ENCODE results near the gene NES.

NES gene

DNA sequence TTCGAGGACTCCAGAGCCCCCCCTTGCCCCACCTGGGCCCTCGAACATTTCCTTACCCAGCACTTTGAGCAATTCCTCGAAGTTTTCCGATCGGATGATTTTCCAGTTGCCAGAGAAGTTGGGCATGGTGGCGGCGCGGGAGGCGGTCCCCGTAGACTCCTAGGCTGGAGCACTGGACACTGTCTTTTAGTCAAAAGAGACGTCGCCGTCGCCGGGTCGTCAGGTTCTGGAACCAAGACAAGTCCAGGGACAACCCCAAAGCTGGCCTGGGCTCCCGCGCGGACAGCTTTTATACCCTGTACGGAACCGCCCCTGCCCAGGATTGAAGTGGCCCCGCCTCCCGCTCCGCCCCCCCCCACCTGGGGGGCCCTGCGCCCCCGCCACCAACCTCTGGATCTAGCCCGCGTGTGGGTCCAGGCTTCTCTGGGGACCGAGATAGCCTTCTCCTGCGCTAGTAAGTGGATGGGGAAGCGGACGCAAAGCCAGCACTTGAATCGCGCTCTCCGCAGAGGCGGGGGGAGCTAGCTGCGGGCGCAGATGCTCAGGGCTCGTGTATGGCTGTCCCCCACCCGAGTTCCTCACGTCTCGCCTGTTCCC, 28.2 kb upstream of the NES start, which contains the start of gene CRABP2:
CRABP2 (minus strand) TSS at position 263 of the 597 bp plus-strand sequence; CDS start at position 126, 137 bp downstream.
- H3F3A ChIP-seq (ENCODE audit: insufficient read depth, low read length): no peaks in the 10 kb centered on the region; the same call in 1 of the 2 replicates
- peak within 1 kb of the TSS; percentile 60 for H2AFZ ChIP-seq (ENCODE audit: low read length)
- TF ChIP-seq CTCF (IDR thresholded peaks at IDR 0.05; ENCODE audit: low read length): no peak
- TF ChIP-seq EZH2phosphoT487 (IDR thresholded peaks at IDR 0.05; ENCODE audit: low read length): no peak
- TF ChIP-seq EZH2 (optimal IDR thresholded peaks at IDR 0.05; ENCODE audit: low read depth, low read length): no peak
- H3K27ac ChIP-seq (ENCODE audit: low read length): no peak within 1 kb of the TSS
- peak within 1 kb of the TSS; percentile 96 for H3K4me2 ChIP-seq (ENCODE audit: low read depth, low read length)
- H3K9ac ChIP-seq (ENCODE audit: low read length): no peak within 1 kb of the TSS; the same call in 1 of the 2 replicates
- peaks cover 68% of the 10 kb centered on the region for H3K27me3 ChIP-seq (replicated peaks; ENCODE audit: insufficient read depth, low read length)
- peak within 1 kb of the TSS; percentile 54 for H3K4me3 ChIP-seq (ENCODE audit: low read length)
- H3K9me3 ChIP-seq (replicated peaks; ENCODE audit: insufficient read depth, low read length): no peaks in the 10 kb centered on the region
- no peaks in the 10 kb centered on the region for H3K79me2 ChIP-seq (ENCODE audit: low read length)
- no peak for DNase-seq
- no peaks in the 10 kb centered on the region for H3K36me3 ChIP-seq (replicated peaks; ENCODE audit: insufficient read depth, low read length)
- no peaks in the 10 kb centered on the region for H3K9me2 ChIP-seq (replicated peaks; ENCODE audit: insufficient read depth, low read length)
- H3K4me1 ChIP-seq (ENCODE audit: low read length): peaks cover 16% of the 10 kb centered on the region
- no peaks in the 10 kb centered on the region for H4K20me1 ChIP-seq (ENCODE audit: insufficient read depth, low read length)

DNA sequence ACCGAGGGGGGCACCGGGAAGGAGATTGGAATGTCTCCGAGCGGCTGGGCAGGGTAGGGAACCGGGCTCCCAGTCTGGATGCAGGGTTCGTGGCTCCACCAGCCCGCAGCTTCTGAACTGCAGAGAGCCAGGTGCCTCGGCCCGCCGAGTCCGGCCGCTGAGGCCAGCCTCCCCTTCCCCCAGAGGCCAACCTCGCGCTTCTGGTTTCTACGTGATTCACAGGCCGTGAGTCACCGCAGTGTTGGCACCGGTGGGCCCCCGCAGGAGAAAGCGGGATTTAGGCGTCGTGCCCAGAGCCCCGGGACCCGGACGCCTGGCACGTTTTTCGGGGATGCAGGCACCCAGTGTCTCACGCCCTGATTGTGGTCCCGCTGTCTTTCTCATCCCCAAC, 27.7 kb upstream of the NES start:
- peaks cover 16% of the 10 kb centered on the region for H3K4me1 ChIP-seq (ENCODE audit: low read length)
- no peaks in the 10 kb centered on the region; the same call in 1 of the 2 replicates for H3F3A ChIP-seq (ENCODE audit: insufficient read depth, low read length)
- H3K79me2 ChIP-seq (ENCODE audit: low read length): no peaks in the 10 kb centered on the region
- no peaks in the 10 kb centered on the region for H4K20me1 ChIP-seq (ENCODE audit: insufficient read depth, low read length)
- no peaks in the 10 kb centered on the region for H3K9me3 ChIP-seq (replicated peaks; ENCODE audit: insufficient read depth, low read length)
- H3K9me2 ChIP-seq (replicated peaks; ENCODE audit: insufficient read depth, low read length): no peaks in the 10 kb centered on the region
- DNase-seq: no peak
- peaks cover 68% of the 10 kb centered on the region for H3K27me3 ChIP-seq (replicated peaks; ENCODE audit: insufficient read depth, low read length)
- H3K36me3 ChIP-seq (replicated peaks; ENCODE audit: insufficient read depth, low read length): no peaks in the 10 kb centered on the region
- H3K27ac ChIP-seq (ENCODE audit: low read length): no peak overlapping the region
- no peak for TF ChIP-seq EZH2 (optimal IDR thresholded peaks at IDR 0.05; ENCODE audit: low read depth, low read length)
- TF ChIP-seq EZH2phosphoT487 (IDR thresholded peaks at IDR 0.05; ENCODE audit: low read length): no peak
- TF ChIP-seq CTCF (IDR thresholded peaks at IDR 0.05; ENCODE audit: low read length): no peak
- no peak overlapping the region for H3K9ac ChIP-seq (ENCODE audit: low read length)
- H3K4me3 ChIP-seq (ENCODE audit: low read length): no peak overlapping the region
- no peak overlapping the region for H2AFZ ChIP-seq (ENCODE audit: low read length)
- peak overlapping the region; percentile 96; the same call in 1 of the 2 replicates for H3K4me2 ChIP-seq (ENCODE audit: low read depth, low read length)

DNA sequence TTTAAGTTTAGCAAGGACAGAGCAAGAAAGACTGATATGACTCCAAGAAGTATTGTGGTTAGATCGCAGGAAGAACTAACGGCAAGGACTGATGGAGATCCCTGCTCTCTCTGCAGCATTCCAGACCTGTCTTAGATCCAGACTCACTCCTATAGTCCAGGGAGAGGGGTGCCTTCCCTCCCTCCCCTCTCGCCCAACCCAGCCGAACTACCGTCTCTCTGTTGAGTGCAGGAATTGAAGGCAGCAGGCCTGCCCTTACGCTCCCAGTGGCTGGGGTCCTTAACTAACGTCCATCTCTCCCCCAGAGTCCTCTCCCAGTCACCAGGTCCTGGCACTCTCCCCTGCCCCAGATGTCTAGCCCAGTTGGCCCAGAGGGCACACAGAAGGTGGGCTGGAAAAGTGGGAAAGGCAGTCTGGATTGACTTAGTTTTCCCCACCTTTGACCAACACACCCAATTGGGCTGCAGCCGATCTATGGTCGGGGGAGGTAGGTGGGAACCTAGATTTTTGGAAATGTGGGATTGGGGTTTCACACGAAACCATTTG, 27.0 kb upstream of the NES start:
- Histone ChIP-seq H3K27me3 (replicated peaks; ENCODE audit: insufficient read depth, low read length) (peaks cover 68% of the 10 kb centered on the region), H3K79me2 (ENCODE audit: low read length) (no peaks in the 10 kb centered on the region), H2AFZ (ENCODE audit: low read length) (no peak overlapping the region), H3K4me1 (ENCODE audit: low read length) (peaks cover 16% of the 10 kb centered on the region), H3K9me3 (replicated peaks; ENCODE audit: insufficient read depth, low read length) (no peaks in the 10 kb centered on the region), H3K4me2 (ENCODE audit: low read depth, low read length) (no peak overlapping the region), H3K4me3 (ENCODE audit: low read length) (no peak overlapping the region), H3K9me2 (replicated peaks; ENCODE audit: insufficient read depth, low read length) (no peaks in the 10 kb centered on the region), H3K27ac (ENCODE audit: low read length) (no peak overlapping the region), H3F3A (ENCODE audit: insufficient read depth, low read length) (no peaks in the 10 kb centered on the region; the same call in 1 of the 2 replicates), H3K36me3 (replicated peaks; ENCODE audit: insufficient read depth, low read length) (no peaks in the 10 kb centered on the region), H3K9ac (ENCODE audit: low read length) (no peak overlapping the region), H4K20me1 (ENCODE audit: insufficient read depth, low read length) (no peaks in the 10 kb centered on the region)
- DNase-seq: no peak
- TF ChIP-seq EZH2 (optimal IDR thresholded peaks at IDR 0.05; ENCODE audit: low read depth, low read length) (no peak), CTCF (IDR thresholded peaks at IDR 0.05; ENCODE audit: low read length) (no peak), EZH2phosphoT487 (IDR thresholded peaks at IDR 0.05; ENCODE audit: low read length) (no peak)

Data from MM.1S (cell line).